Measurements from ENCODE around the gene PRKD3.

The PRKD3 gene

GRCh38 chr2:37342591-37343220, 18.1 kb upstream of the PRKD3 start:
- no peak for DNase-seq

- DNase-seq = no peak
These were observed 16.0 kb upstream of the PRKD3 start for GRCh38 chr2:37340637-37341036.

- DNase-seq = no peak
These were observed 14.3 kb upstream of the PRKD3 start for GRCh38 chr2:37338933-37339332.

DNA sequence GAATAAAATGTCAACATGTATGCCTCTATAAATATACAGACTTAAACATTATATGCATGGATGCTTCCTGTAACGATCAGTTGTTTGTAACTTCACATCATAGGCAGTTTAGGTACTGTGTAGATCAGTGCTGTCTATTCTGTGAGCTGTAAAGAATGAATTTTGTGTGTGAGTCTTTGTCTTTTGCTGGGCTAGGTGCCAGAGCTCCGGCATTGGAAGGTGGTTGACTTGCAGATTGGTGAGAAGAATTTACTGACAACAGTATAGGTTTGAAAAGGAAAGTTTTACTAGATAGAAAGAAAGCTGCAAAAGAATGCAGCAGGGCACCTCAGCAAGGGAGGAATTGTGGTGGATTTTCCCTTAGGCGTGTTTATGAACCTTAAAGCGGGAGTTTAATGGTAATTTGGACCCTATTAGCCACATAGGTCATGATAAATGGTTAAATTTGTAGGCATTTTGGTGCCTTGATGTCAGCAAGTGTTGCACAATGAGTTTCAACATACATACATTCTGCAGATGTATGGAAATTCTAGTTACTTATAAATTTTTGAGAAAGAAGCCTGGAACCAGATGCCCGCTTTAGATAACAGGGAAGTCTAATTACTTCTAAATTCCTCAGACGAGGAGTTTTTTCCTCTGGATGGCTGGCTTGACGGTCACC, 13.1 kb upstream of the PRKD3 start:
- no peak for DNase-seq

DNA sequence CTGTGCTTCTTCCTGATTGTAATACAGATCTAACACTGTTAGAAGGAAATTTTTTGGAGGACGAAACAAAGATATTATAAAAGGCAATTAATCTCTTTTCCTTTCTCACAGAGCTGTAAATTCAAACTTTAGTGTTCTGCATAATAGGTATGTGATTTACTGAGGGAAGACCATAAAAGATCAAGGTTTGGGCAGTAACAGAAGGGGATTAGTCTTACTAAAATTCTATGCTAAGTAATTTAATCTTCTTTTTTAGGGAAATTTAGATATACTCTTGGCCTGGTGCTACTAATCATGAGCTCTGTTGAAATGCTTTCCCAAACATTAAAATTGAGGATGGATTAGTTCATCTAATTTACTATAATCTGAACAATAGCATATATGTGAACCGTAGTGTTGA, 11.0 kb upstream of the PRKD3 start:
- DNase-seq = no peak

DNA sequence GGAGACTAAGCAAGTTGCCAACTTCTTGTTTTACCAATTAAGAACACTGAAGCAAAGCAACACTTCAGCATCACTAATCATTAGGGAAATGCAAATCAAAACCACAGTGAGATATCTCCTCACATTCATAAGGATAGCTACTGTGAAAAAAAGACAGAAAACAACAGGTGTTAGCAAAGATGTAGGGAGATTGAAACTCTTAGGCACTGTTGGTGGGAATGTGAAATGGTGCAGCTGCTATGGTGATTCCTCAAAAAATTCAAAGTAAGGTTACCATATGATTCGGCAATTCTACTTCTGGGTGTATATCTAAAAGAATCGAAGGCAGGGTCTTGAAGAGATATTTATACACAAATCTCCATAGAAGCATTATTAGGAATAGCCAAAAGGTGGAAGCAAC, 8.6 kb upstream of the PRKD3 start:
- no peak for DNase-seq

GRCh38 chr2:37332560-37332959, 7.9 kb upstream of the PRKD3 start:
- no peak for DNase-seq

GRCh38 chr2:37330681-37331080, 6.0 kb upstream of the PRKD3 start:
- DNase-seq = no peak

- DNase-seq = no peak
These were observed 2.4 kb upstream of the PRKD3 start for GRCh38 chr2:37326866-37327634.

GRCh38 chr2:37326285-37326684, 1.7 kb upstream of the PRKD3 start:
- DNase-seq = no peak

DNA sequence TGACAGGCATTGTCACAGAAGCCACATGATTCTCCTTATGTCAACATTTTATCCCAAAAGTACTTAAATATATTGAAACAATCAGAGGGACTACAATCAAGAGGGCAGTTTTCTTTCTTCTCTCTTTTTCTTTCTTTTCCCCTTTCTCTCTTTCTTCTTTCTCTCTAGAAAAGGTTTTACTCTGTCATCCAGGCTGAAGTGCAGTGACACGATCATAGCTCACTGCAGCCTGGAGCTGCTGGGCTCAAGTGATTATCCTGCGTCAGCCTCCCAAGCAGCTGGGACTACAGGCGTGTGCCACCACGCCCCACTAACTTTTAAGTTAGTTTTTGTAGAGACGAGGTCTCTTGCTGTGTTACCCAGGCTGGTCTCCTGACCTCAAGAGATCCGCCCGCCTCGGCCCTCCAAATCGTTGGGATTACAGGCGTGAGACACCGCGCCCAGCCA, 1.0 kb upstream of the PRKD3 start:
- no peak for DNase-seq

DNA sequence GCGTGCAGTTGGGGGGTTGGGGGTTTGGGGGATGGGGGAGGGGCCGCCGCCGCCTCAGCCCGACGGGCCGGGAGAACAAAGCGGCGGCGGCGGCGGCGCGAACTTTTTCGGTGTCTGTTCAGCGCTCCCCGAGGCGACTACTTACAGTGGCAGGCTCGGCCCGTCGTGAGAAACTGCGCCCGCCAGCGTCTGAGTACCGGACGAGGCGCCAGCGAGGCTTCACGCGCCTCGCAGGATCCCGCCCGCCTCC, 172 bp downstream of the PRKD3 start:
- DNase-seq = no peak

- no peak for DNase-seq
These were observed 675 bp downstream of the PRKD3 start for GRCh38 chr2:37323781-37324535.

GRCh38 chr2:37323176-37323780, 1.4 kb downstream of the PRKD3 start:
- DNase-seq = no peak

GRCh38 chr2:37322368-37322767, 2.3 kb downstream of the PRKD3 start:
- DNase-seq = no peak

DNA sequence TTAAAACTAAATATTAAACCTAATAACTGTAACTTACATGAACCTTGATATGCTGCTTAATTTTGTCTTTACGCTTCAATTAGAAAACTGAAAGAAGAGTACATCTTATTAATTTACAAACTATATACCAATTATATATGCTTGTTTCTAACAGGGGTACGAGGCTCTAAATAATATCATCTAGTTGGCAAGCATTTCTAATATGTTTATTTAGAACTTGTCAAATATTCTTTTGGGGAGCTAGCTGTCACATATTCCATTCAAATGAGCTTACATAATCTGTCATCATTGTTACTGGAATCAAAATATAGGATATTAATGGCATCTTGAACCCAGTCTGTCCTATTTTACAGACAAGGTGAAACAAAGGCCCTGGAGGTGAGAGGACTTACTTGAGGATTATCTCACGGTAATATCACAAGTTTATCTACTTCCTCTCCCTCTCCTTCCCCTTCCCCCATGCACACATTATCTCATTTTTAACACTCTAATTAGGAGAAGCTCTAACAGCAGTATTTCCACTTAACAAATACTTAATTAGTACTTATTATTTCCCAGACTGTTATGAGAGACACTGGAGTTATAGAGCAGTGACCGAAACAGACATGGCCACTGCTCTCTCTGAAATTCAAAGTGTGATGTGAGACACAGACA, 3.5 kb downstream of the PRKD3 start:
- DNase-seq = no peak

GRCh38 chr2:37319754-37320609, 4.7 kb downstream of the PRKD3 start:
- DNase-seq = no peak

DNA sequence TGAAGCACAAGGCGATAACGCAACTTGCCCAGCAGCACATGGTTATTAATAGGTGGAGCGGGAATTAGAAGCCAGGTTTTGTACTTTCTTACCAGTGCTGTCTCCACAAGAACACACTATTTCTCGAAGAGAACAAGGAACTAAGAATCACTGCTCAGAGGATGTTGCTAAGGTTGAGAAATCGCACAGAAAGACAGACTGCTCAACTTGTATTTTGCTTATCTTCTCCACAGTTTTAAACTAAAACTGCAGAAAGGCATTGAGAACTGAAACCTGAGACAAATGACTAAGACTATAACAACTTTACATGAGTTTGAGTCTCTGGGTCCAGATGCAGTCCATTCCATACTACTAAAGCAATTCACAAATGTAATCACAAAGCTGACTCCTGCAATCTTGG, 6.2 kb downstream of the PRKD3 start:
- DNase-seq = no peak

DNA sequence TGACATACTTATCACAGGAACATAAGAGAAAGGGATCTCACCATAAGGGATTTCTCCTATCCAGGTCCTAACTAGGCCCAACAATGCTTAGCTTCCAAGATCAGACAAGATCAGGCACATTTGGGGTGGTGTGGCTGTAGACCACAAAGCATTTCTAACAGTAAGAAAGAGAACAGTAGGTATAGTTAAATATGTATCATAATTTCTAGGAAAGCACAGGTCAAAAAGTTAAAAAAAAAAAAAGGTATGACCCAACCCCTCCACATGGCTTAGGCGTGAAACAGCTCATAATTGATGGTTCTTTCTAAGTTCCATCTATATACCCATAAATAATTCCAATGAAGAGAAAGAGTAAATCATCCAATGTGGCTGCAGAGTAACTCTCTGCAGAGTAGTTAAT, 6.9 kb downstream of the PRKD3 start:
- DNase-seq = no peak

DNA sequence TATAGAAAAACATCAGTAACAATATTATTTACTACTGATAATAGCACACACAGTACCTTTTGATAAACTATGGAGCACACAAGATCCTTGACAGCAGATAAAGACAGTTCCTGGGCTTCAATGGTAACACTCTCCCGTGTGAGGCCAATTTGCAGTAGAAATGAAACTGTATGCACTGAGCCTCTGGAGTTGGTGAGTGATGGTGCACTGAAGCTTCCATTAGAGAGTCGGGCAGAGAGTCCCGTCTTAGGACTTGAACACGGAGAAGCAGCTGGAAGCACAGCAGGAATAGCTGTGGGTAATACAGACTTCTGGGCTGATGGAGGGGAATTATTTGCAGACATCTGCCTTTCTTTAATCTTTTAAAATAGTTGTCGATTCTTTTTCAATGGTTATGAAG, 8.5 kb downstream of the PRKD3 start:
- DNase-seq = no peak

DNA sequence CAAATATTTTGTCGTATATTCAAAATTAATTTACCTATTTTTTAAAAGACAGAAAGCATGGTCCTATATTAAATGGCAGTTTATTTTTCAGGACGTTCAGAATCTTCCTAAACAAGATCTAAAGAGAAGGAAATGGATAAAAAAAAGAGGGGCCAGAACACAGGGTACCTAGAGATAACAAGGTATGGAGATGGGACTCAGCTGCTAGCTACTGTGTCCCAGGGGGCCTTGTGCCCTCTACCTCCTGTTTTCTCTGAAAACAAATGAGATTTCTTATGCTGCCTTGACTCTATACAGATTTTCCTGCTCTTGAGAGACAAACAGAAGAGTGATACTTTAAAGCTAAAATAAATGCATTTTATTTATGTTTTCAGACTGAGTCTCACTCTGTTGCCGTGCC, 9.3 kb downstream of the PRKD3 start:
- no peak for DNase-seq

GRCh38 chr2:37307500-37307899, 17.1 kb downstream of the PRKD3 start:
- DNase-seq = no peak

Measured in activated T-cell treated with anti-CD3 and anti-CD28 coated beads for 4 hours (primary cell).